PC-9 (cell line): ENCODE data around the gene CMIP. TPM values are rescaled to one million over a fixed set of nuclear protein-coding genes. Genes with fewer than 3 reads are reported as not detected.

ENCODE experiments used
- BruUV-seq: library from RNA; stranded (reverse); fragments of 400-500 nt; replicated peaks from 2 replicates; lab custom pipeline; 2021; lab: Mats Ljungman, UMichigan
- CTCF ChIA-PET: fragments of 300-600 bp; sonication (Branson Sonifier 250); formaldehyde crosslinking; loops from one replicate; lab custom pipeline; 2022; ENCODE audit warnings: antibody characterized with exemption; lab: Charles Lee
- POLR2A ChIA-PET: fragments of 300-600 bp; sonication (Branson Sonifier 250); formaldehyde crosslinking; loops from one replicate; lab custom pipeline; 2022; ENCODE audit warnings: antibody characterized with exemption; ENCODE audit not compliant: unreplicated experiment; lab: Charles Lee
- DNase-seq, 2 experiments: peaks; one replicate each; pipeline versions ENCODE4 v3.0.0 to v3.0.0-alpha.2; 2015 to 2022; ENCODE audit warnings: mixed read lengths in 1 of 2
- H2AFZ ChIP-seq: fragments of 200-600 bp; sonication (generic); 2 replicates; pipeline ENCODE4 v1.8.1; 2017; ENCODE audit warnings: antibody characterized with exemption
- H3F3A ChIP-seq: fragments of 200-600 bp; sonication (generic); 2 replicates; pipeline ENCODE4 v1.8.1; 2017; ENCODE audit warnings: antibody characterized with exemption, mild to moderate bottlenecking, low read depth; ENCODE audit not compliant: insufficient read depth
- H3K27ac ChIP-seq: fragments of 200-600 bp; sonication (generic); 2 replicates; pipeline ENCODE4 v1.6.1; 2016; ENCODE audit warnings: mixed run types
- H3K27me3 ChIP-seq: fragments of 200-600 bp; sonication (generic); 2 replicates; pipeline ENCODE4 v1.6.1; 2016; ENCODE audit warnings: low read depth, mixed run types; ENCODE audit not compliant: insufficient read depth
- H3K36me3 ChIP-seq: fragments of 200-600 bp; sonication (generic); 2 replicates; pipeline ENCODE4 v1.6.1; 2016; ENCODE audit warnings: low read depth, mixed run types
- H3K4me1 ChIP-seq: fragments of 200-600 bp; sonication (generic); replicated peaks from 2 replicates; pipeline ENCODE4 v1.6.1; 2016; ENCODE audit warnings: mixed run types; ENCODE audit not compliant: insufficient read depth
- H3K4me2 ChIP-seq: fragments of 200-600 bp; sonication (generic); 2 replicates; pipeline ENCODE4 v1.6.1; 2017; ENCODE audit warnings: mixed run types
- H3K4me3 ChIP-seq: fragments of 200-600 bp; sonication (generic); 2 replicates; pipeline ENCODE4 v1.6.1; 2016; ENCODE audit warnings: mixed run types
- H3K79me2 ChIP-seq: fragments of 200-600 bp; sonication (generic); 2 replicates; pipeline ENCODE4 v1.6.1; 2017; ENCODE audit warnings: low read depth, mixed run types
- H3K9me2 ChIP-seq: fragments of 200-600 bp; sonication (generic); 2 replicates; pipeline ENCODE4 v1.8.1; 2017; ENCODE audit warnings: mild to moderate bottlenecking; ENCODE audit not compliant: insufficient read depth
- H3K9me3 ChIP-seq: fragments of 200-600 bp; sonication (generic); 2 replicates; pipeline ENCODE4 v1.8.1; 2016; ENCODE audit warnings: low read depth; ENCODE audit not compliant: insufficient read depth
- H4K20me1 ChIP-seq: fragments of 200-600 bp; sonication (generic); 2 replicates; pipeline ENCODE4 v1.8.1; 2017; ENCODE audit not compliant: insufficient read depth
- CTCF ChIP-seq: fragments of 200-600 bp; sonication (generic); conservative IDR thresholded peaks from 2 replicates; pipeline ENCODE4 v1.6.1; 2017; ENCODE audit warnings: mixed run types, antibody characterized with exemption, mild to moderate bottlenecking, moderate library complexity
- EZH2 ChIP-seq: fragments of 200-600 bp; sonication (generic); IDR thresholded peaks from 2 replicates; pipeline ENCODE4 v1.8.0; 2017; ENCODE audit warnings: antibody characterized with exemption, low read depth
- intact Hi-C: fragments of 100-400 bp; cut with micrococcal nuclease; formaldehyde crosslinking; loops from one replicate; pipeline ENCODE4 v1.10.0; 2022; ENCODE audit not compliant: unreplicated experiment
- total RNA-seq: library from RNA; stranded (reverse); gene quantifications from 2 replicates; pipeline ENCODE4 v1.2.3, GENCODE V29; 2021

Gene CMIP
- total RNA-seq, 1 experiment from 2014 or later, result 96.6 TPM

GRCh38 chr16:81451753-81452680, 7.4 kb downstream of the CMIP start:
- CTCF ChIA-PET, result no interaction called here
- H2AFZ ChIP-seq, result no peak overlapping the region
- H3F3A ChIP-seq, result peaks cover 14% of the 10 kb centered on the region; the same call in 1 of the 2 replicates
- H3K9me3 ChIP-seq, result no peaks in the 10 kb centered on the region
- peaks cover 85% of the 10 kb centered on the region for H4K20me1 ChIP-seq
- intact Hi-C loops, result no loop called here
- H3K4me2 ChIP-seq, result no peak overlapping the region
- no TSS peak for BruUV-seq
- H3K4me1 ChIP-seq, result peaks cover 25% of the 10 kb centered on the region
- DNase-seq, result no peak
- H3K36me3 ChIP-seq, result no peaks in the 10 kb centered on the region
- H3K27me3 ChIP-seq, result no peaks in the 10 kb centered on the region
- H3K27ac ChIP-seq, result no peak overlapping the region
- peaks cover 100% of the 10 kb centered on the region for H3K79me2 ChIP-seq
- TF ChIP-seq EZH2 (no peak), CTCF (no peak)
- no peaks in the 10 kb centered on the region for H3K9me2 ChIP-seq
- no peak overlapping the region for H3K4me3 ChIP-seq
- POLR2A ChIA-PET, result interaction anchor here (0.6 kb wide), 1 partner anchor 29 kb away, joined by 6 read pairs; no protein-coding TSS in a partner anchor

- Histone ChIP-seq H3F3A (peaks cover 2% of the 10 kb centered on the region; the same call in 1 of the 2 replicates), H2AFZ (no peak overlapping the region), H3K4me2 (no peak overlapping the region), H3K79me2 (peaks cover 100% of the 10 kb centered on the region), H3K4me3 (no peak overlapping the region), H3K9me3 (no peaks in the 10 kb centered on the region), H3K36me3 (no peaks in the 10 kb centered on the region), H3K4me1 (peaks cover 18% of the 10 kb centered on the region), H3K27ac (no peak overlapping the region), H3K27me3 (no peaks in the 10 kb centered on the region), H4K20me1 (peaks cover 91% of the 10 kb centered on the region), H3K9me2 (no peaks in the 10 kb centered on the region)
- intact Hi-C loops, result no loop called here
- ChIA-PET POLR2A (no interaction called here), CTCF (no interaction called here)
- no peak for TF ChIP-seq EZH2
- TF ChIP-seq CTCF, result no peak
- BruUV-seq, result no TSS peak
- DNase-seq, result no peak
Measured at GRCh38 chr16:81453091-81453728, 8.6 kb downstream of the CMIP start.

- intact Hi-C loops, result no loop called here
- Histone ChIP-seq H3K9me3 (no peaks in the 10 kb centered on the region), H3K36me3 (no peaks in the 10 kb centered on the region), H2AFZ (no peak overlapping the region), H3K4me1 (peaks cover 9% of the 10 kb centered on the region), H3K9me2 (no peaks in the 10 kb centered on the region), H3K27ac (no peak overlapping the region), H3K4me3 (no peak overlapping the region), H3F3A (no peaks in the 10 kb centered on the region), H3K4me2 (no peak overlapping the region), H3K27me3 (no peaks in the 10 kb centered on the region), H4K20me1 (peaks cover 87% of the 10 kb centered on the region), H3K79me2 (peaks cover 100% of the 10 kb centered on the region)
- DNase-seq, result no peak
- POLR2A ChIA-PET, result no interaction called here
- BruUV-seq, result no TSS peak
- CTCF ChIA-PET, result no interaction called here
- TF ChIP-seq EZH2 (no peak), CTCF (no peak)
Measured at GRCh38 chr16:81454044-81454443, 9.4 kb downstream of the CMIP start.
